Frontal cortex (tissue), 4 donors: ENCODE measurements around the gene PIK3CG. TPM values are rescaled to one million over a fixed set of nuclear protein-coding genes. Genes with fewer than 3 reads are reported as not detected.
A peak's percentile ranks its signal among the peaks of the same experiment; 100 is the strongest.
"Not testable (repeated sequence)": the region's sequence is repeated elsewhere in the genome, so short reads cannot be mapped to it uniquely, and the experiment has no call there.

Experiments used
- DNase-seq, 2 donors: peaks; one replicate each; pipeline ENCODE4 v3.0.0; 2012; ENCODE audit warnings: low spot score in 2 of 2
- FAIRE-seq: peaks from 2 replicates; lab custom pipeline; 2012; peaks lifted over from hg19 to GRCh38; lab: Jason Lieb, UNC
- total RNA-seq: library from RNA; depleted of rRNA; stranded (reverse); fragments of >200 nt; gene quantifications from one replicate; pipeline ENCODE4 v1.2.3, GENCODE V29; 2014
- donor health status: control.
- donor health status: control.
- donor health status: control.

The PIK3CG gene
- 1.6 TPM for total RNA-seq

- FAIRE-seq (no peak), DNase-seq (peak in 1 of 2 donors; percentile 24)
Measured at GRCh38 chr7:106865130-106866041, at the start of gene PIK3CG. Gene PIK3CG (plus strand): TSS chr7:106865282. CDS start chr7:106867562, 2,280 bp downstream.

- no peak for DNase-seq
Measured at GRCh38 chr7:106817098-106817497, 48.0 kb upstream of the PIK3CG start.

GRCh38 chr7:106818736-106819135 lies 46.3 kb upstream of the PIK3CG start:
- no peak for FAIRE-seq
- no peak for DNase-seq

More at GRCh38 chr7:106817098-106817497, 48.0 kb upstream of the PIK3CG start:
- FAIRE-seq, result no peak

DNA sequence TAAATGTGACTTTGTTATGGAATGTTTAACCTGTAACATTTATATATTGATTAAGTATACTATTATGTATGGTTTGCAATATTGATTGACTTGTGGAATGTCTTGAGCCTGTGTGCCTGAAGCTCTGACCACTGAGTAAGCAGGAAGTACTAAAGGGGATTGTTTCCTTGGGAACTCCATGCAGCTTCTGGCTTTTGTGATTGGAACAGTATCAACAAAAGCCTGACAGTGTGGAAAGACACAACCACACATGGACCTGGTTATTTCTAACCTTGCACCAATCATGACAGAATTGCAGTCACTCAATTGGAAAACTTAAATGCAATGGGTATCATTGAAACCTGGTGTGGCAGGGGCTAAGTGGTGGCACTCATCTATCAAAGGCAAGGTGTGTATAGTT lies 45.5 kb upstream of the PIK3CG start:
- FAIRE-seq, result no peak
- no peak for DNase-seq

DNA sequence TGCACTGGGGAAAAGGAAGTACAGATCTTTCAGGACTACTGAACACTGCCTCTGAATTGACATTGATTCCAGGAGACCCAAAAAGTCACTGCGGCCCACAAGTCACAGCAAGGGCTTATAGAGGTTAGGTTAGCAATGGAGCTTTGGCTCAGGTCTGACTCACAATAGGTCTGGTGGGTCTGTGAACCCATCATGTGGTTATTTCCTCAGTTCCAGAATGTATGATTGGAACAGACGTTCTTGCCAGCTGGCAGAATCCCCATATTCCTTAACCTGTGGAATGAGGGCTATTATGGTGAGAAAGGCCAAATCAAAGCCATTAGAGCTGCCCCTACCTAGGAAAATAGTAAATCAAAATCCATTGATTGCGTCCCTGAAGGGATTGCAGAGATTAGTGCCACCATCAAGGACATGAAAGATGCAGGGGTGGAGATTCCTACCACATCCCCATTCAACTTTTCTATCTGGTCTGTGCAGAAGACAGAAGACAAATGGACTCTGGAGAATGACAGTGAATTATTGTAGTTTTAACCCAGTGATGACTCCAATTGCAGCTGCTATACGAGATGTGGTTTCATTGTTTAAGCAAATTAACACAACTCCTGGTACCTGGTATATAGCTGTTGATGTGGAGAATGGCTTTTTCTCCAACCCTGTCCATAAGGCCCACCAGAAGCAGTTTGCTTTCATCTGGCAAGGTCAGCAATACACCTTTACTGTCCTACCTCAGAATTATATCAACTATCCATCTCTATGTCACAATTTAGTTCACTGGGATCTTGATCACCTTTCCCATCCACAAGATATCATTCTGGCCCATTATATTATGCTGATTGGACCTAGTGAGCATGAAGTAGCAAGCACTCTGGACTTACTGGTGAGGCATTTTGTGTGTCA lies 44.5 kb upstream of the PIK3CG start:
- FAIRE-seq, result no peak
- DNase-seq, result no peak

- no peak for FAIRE-seq
Measured at GRCh38 chr7:106823631-106824030, 41.5 kb upstream of the PIK3CG start.

DNA sequence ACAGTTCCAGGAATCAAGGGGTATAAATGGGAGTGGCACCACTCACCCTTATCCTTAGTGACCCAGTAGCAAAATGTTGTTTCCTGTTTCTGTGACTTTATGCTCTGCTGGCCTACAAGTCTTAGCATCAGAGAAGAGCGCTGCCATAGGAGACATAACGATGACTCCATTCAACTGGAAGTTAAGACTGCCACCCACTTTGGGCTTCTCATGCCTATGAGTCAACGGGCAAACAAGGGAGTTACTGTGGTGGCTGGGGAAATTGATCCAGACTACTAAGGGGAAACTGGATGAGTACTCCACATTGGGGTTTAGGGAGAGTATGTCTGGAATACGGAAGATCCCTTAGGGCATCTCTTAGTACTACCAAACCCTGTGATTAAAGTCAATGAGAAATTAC lies 40.6 kb upstream of the PIK3CG start:
- DNase-seq, result no peak
- no peak for FAIRE-seq

More at GRCh38 chr7:106823631-106824030, 41.5 kb upstream of the PIK3CG start:
- no peak for DNase-seq

GRCh38 chr7:106827626-106828025 lies 37.5 kb upstream of the PIK3CG start:
- FAIRE-seq, result no peak

GRCh38 chr7:106829496-106829895 lies 35.6 kb upstream of the PIK3CG start:
- no peak for DNase-seq
- no peak for FAIRE-seq

More at GRCh38 chr7:106827626-106828025, 37.5 kb upstream of the PIK3CG start:
- no peak for DNase-seq

GRCh38 chr7:106830896-106831295 lies 34.2 kb upstream of the PIK3CG start:
- not testable (repeated sequence) for DNase-seq, FAIRE-seq

GRCh38 chr7:106836816-106837215 lies 28.3 kb upstream of the PIK3CG start:
- FAIRE-seq (no peak), DNase-seq (no peak)

- DNase-seq (no peak), FAIRE-seq (no peak)
Measured at GRCh38 chr7:106839511-106839910, 25.6 kb upstream of the PIK3CG start.

- DNase-seq (no peak), FAIRE-seq (no peak)
Measured at GRCh38 chr7:106840342-106840741, 24.7 kb upstream of the PIK3CG start.

DNA sequence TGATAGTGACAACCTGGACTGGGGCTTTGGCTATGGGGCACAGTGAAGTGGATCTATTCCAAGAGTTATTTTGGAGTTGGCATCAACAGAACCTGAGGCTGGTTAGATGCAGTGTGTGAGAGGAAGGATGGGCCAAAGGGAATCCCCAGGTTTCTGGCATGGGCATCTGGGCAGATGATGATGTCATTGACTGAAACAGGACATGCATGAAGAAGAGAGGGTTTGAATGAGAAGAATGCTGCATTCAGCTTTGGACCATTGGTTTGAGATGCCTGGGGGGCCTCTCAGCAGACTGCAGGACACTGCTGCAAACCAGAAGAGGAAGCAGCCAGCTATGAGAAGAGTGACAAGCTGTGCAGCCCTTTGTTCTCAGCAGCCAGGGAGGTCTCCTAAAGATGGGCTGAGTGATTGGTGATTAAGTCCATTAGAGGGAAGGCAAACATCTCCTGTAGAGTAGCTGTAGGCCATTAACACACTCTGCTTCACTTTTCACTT lies 23.1 kb upstream of the PIK3CG start:
- no peak for DNase-seq
- FAIRE-seq, result no peak

DNA sequence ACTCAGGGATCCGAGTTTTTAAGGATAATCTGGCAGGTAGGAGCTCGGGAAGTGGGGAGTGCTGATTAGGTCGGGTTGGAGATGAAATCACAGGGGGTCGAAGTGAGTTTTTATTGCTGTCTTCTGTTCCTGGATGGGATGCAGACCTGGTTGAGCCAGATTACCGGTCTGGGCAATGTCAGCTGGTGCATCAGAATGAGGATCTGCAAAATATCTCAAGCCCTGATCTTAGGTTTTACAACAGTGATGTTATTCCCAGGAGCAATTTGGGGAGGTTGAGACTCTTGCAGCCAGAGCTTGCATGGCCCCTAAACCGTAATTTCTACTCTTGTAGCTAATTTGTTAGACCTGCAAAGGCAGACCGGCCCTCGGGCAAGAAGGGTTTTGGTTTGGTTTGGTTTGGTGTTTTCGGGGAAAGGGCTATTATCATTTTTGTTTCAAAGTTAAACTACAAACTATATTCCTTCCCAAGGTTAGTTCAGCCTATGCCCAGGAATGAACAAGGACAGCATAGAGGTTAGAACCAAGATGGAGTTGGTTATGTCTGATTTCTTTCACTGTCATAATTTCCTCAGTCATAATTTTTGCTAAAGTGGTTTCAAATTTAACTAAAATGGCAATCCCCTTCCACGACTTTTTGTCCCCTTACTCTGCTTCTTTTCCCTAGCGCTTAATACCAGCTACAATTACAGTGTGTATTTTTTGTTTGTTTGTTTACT lies 20.6 kb upstream of the PIK3CG start:
- FAIRE-seq (no peak), DNase-seq (no peak)

DNA sequence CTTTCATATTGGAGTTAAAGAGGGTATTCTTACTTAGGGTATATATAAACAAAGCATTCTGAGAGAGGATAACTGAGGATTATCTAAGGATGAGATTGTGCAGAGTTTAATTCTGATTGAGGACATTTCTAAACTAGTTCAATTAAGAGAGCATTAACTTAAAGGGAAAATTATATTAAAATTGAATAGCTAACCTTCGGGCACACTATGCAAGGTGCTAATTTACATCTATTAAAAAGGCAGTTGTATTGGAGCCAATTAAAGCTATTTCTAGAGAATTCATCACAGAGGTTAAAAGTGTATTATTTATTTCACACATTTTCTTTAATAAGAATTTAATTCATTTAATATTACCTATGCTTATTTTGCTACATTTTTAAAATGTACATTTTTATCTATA lies 17.0 kb upstream of the PIK3CG start:
- FAIRE-seq, result no peak
- no peak for DNase-seq

- no peak for FAIRE-seq
- no peak for DNase-seq
Measured at GRCh38 chr7:106848851-106849442, 16.1 kb upstream of the PIK3CG start.

DNA sequence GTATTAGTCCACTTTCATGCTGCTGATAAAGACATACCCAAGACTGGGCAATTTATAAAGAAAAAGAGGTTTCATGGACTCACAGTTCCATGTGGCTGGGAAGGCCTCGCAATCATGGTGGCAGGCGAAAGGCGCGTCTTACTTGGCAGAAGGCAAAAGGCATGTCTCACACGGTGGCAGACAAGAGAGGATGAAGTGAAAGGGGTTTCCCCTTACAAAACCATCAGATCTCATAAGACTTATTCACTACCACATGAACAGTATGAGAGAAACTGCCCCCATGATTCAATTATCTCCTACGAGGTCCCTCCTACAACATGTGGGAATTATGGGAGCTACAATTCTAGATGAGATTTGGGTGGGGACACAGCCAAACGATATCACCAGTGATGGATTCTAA lies 13.4 kb upstream of the PIK3CG start:
- not testable (repeated sequence) for FAIRE-seq, DNase-seq

DNA sequence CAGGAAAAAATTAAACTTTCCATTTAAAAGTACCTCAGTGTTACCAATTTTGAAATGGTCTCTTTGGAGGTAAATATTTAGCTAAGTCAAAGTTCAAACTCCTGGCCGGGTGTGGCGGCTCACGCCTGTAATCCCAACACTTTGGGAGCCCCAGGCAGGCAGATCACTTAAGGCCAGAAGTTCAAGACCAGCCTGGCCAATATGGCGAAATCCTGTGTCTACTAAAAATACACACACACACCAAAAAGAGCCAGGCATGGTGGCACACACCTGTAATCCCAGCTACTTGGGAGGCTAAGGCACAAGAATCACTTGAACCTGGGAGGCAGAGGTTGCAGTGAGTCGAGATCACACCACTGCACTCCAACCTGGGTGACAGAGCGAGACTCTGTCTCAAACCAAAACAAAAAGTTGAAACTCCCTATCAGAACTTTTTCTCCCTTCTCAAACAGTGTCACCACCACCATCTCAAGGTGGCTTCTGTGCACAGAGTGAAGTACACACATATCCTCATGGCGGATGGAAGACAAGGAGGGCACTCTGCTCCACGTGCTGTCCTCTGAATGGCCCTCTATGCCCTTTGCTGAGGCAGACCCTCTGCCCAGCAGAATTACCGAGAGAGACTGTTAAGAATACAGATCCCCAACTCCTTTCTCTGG lies 11.7 kb upstream of the PIK3CG start:
- DNase-seq (no peak), FAIRE-seq (no peak)
